ENCODE measurements around the gene GABRR2. TPM values are rescaled to one million over a fixed set of nuclear protein-coding genes. Genes with fewer than 3 reads are reported as not detected.

Gene GABRR2
- total and polyA plus RNA-seq, 11 donors, result 0.20 to 1.1 (median 0.31) TPM

DNA sequence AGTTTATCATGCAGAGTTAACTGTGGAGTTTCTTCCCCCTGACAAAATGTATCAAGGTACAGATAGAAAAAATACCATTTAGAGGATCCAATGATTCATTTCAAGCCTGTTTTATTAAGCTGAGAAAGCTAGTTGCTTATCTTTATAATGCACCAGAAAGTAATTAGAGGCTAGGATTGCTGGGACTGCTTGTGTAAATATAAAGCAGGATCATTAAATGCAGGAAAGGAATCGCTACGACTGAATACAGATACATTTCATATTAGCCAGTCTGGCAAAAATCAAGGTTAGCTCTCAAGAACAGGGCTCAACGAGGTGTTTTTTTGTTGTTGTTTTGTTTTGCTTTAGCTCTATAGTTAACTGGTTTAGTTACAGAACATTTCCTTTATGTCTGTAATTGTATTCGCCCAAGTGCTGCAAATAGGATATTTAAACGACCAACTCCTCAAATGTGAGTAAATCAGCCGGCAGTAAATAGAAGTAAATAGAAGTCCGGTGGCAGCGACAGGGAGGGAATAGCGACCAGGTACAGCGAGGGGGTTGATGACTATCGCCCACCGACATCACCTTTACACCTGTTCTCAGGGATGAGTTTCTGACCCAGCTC, 36.7 kb upstream of the GABRR2 start:
- intact Hi-C loops (cut with DNase I), result loop anchor here in 8 of 10 donors (2.0 to 10.0 kb wide), 5 partner anchors 35 to 269 kb away; partner anchors contain the start of gene PNRC1 (in 3 of the 8)
- no peaks in the 10 kb centered on the region for H3K36me3 ChIP-seq
- H3K9me3 ChIP-seq, result no peaks in the 10 kb centered on the region
- H3K27me3 ChIP-seq, result no peaks in the 10 kb centered on the region
- DNase-seq (no peak), ATAC-seq (no peak)
- peak overlapping the region; percentile 73 to 99 (median 88) for H3K4me3 ChIP-seq
- WGBS, 4 donors, result 0 to 2% (median 0%) methylated on average over 12 of the region's 12 CpGs
- no peak for TF ChIP-seq POLR2A (IDR thresholded peaks at IDR 0.05)
- TF ChIP-seq, protein P1, sequence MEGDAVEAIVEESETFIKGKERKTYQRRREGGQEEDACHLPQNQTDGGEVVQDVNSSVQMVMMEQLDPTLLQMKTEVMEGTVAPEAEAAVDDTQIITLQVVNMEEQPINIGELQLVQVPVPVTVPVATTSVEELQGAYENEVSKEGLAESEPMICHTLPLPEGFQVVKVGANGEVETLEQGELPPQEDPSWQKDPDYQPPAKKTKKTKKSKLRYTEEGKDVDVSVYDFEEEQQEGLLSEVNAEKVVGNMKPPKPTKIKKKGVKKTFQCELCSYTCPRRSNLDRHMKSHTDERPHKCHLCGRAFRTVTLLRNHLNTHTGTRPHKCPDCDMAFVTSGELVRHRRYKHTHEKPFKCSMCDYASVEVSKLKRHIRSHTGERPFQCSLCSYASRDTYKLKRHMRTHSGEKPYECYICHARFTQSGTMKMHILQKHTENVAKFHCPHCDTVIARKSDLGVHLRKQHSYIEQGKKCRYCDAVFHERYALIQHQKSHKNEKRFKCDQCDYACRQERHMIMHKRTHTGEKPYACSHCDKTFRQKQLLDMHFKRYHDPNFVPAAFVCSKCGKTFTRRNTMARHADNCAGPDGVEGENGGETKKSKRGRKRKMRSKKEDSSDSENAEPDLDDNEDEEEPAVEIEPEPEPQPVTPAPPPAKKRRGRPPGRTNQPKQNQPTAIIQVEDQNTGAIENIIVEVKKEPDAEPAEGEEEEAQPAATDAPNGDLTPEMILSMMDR (IDR thresholded peaks at IDR 0.05), result no peak
- H3K27ac ChIP-seq, result peak overlapping the region; percentile 95 to 100 (median 98)
- peaks cover 0 to 59% (median 45%) of the 10 kb centered on the region in 12 donors for H3K4me1 ChIP-seq

DNA sequence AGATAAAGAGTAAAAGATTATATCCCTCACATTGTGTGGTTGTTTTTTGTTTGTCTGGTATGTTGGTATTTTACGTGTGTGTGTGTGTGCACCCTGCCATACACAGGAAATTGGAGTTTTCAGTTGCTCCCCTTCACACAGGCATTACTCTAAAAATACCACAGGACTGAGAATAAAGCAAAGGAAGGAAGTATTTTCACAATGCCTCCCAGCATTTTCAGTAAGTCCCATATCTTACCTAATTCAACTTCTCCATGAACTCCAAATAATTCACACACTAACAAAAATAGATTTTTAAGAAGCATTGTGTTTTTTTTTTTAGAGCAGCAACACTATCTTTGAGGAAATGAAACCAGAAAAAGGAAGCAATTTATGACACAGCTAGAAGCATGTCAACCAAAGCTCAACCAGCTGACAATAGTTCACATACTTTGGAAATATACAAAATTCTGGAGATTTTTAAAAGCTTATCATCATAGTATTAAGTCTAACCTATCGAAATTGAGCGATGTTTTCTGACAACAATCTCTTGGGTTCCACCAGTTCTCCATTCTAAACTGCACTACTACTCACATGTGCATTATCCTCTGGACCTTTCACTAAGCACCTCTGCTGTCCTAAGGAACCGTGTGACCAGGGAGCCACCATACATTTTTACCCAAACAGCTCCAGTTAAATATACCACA, 35.3 kb upstream of the GABRR2 start:
- Histone ChIP-seq H3K36me3 (no peaks in the 10 kb centered on the region), H3K4me3 (peak overlapping the region in 11 of 12 donors; percentile 73 to 99 (median 87)), H3K27me3 (no peaks in the 10 kb centered on the region), H3K9me3 (no peaks in the 10 kb centered on the region), H3K4me1 (peaks cover 0 to 63% (median 46%) of the 10 kb centered on the region in 12 donors), H3K27ac (peak overlapping the region in 11 of 12 donors; percentile 26 to 100 (median 98))
- DNase-seq (no peak), ATAC-seq (peak in 1 of 4 donors; percentile 23)
- TF ChIP-seq, protein P1 (IDR thresholded peaks at IDR 0.05), result no peak
- TF ChIP-seq POLR2A (IDR thresholded peaks at IDR 0.05), result no peak
- 25 to 37% (median 27%) methylated on average over 4 of the region's 4 CpGs for WGBS, 4 donors
- intact Hi-C loops (cut with DNase I), result loop anchor here in 7 of 10 donors (2.0 to 10.0 kb wide), 4 partner anchors 34 to 268 kb away; partner anchors contain the start of gene PNRC1 (in 3 of the 7)

DNA sequence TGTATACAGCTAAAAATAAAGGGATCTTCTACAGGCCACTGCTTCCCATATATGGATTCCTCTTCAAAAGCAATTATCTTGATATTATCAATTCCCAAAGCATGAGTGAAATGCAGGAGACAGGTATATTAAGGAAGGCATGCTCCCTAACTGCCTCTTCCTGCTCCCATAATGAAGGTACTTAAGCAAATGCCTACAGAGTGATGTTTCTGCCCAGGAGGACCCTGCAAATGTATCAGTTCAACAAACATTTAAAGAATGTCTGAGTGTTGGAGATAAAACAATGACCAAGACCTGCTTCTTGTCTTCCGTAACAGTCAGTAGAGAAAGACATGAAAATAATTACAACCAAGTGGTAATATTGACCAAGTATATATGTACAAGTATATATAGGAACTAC, 33.3 kb upstream of the GABRR2 start:
- Histone ChIP-seq H3K4me1 (peaks cover 0 to 70% (median 54%) of the 10 kb centered on the region in 12 donors), H3K36me3 (peaks cover 0 to 1% (median 0%) of the 10 kb centered on the region in 9 donors), H3K9me3 (no peaks in the 10 kb centered on the region), H3K27me3 (no peaks in the 10 kb centered on the region), H3K27ac (peak overlapping the region in 3 of 12 donors; percentile 1 to 13 (median 2)), H3K4me3 (no peak overlapping the region)
- intact Hi-C loops (cut with DNase I), result loop anchor here in 1 of 10 donors (5.0 kb wide), 1 partner anchor 266 kb away; the partner anchor contains the start of gene PNRC1
- 65 to 81% (median 76%) methylated on average over 1 of the region's 1 CpG for WGBS, 4 donors
- DNase-seq (no peak), ATAC-seq (no peak)
- no peak for TF ChIP-seq POLR2A (IDR thresholded peaks at IDR 0.05)
- TF ChIP-seq, protein P1 (IDR thresholded peaks at IDR 0.05), result no peak

DNA sequence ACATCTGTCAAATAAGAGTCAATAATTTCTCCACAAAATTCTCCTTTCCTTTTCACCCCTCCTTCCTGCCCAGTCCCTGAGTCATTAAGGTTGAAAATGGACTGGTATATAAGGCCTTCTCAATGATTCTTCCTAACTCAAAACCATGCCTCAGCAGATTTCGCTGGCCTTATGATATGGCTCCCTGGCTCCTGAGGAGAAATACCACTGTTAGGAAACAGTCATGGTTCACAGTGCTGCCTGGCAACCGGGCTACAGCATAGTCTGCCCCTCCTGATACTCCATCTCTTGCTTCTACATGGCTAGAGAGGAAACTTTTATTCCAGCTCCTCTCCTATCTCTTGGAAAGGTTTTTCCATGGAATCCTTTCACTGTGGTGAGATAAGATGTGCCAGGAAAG, 32.7 kb upstream of the GABRR2 start:
- H3K4me1 ChIP-seq, result peaks cover 0 to 66% (median 52%) of the 10 kb centered on the region in 12 donors
- peaks cover 0 to 7% (median 0%) of the 10 kb centered on the region in 9 donors for H3K36me3 ChIP-seq
- peak overlapping the region in 4 of 12 donors; percentile 2 to 15 (median 8) for H3K27ac ChIP-seq
- intact Hi-C loops (cut with DNase I), result loop anchor here in 1 of 10 donors (5.0 kb wide), 1 partner anchor 266 kb away; the partner anchor contains the start of gene PNRC1
- no peaks in the 10 kb centered on the region for H3K9me3 ChIP-seq
- no peak for TF ChIP-seq POLR2A (IDR thresholded peaks at IDR 0.05)
- TF ChIP-seq, protein P1 (IDR thresholded peaks at IDR 0.05), result no peak
- ATAC-seq (peak in 3 of 4 donors; percentile 18 to 33 (median 31)), DNase-seq (peak in 1 of 5 donors; percentile 39)
- H3K27me3 ChIP-seq, result no peaks in the 10 kb centered on the region
- no peak overlapping the region for H3K4me3 ChIP-seq
- 24 to 75% (median 67%) methylated on average over 2 of the region's 2 CpGs for WGBS, 4 donors
